H1 (cell line): ENCODE results near the gene PROSER3. TPM values are rescaled to one million over a fixed set of nuclear protein-coding genes. Genes with fewer than 3 reads are reported as not detected.

Source experiments
- CTCF ChIA-PET: fragments of 300-600 bp; sonication (Branson Sonifier 250); formaldehyde crosslinking; loops from one replicate; lab custom pipeline; 2021; ENCODE audit not compliant: partially characterized antibody; lab: Charles Lee
- POLR2A ChIA-PET: fragments of 300-600 bp; sonication (Branson Sonifier 250); formaldehyde crosslinking; loops from one replicate; lab custom pipeline; 2021; ENCODE audit warnings: inconsistent platforms; ENCODE audit not compliant: partially characterized antibody; lab: Charles Lee
- DNase-seq, 2 experiments: peaks; one replicate each; pipeline versions ENCODE4 v3.0.0 to v3.0.0-alpha.2; 2010 to 2022; ENCODE audit warnings: low spot score in 2 of 2, low read depth in 1 of 2, mixed read lengths in 1 of 2
- FAIRE-seq: peaks from 2 replicates; lab custom pipeline; 2011; peaks lifted over from hg19 to GRCh38; lab: Jason Lieb, UNC
- H2AFZ ChIP-seq: 2 replicates; pipeline ENCODE4 v1.8.1; 2012; ENCODE audit warnings: low read length, inconsistent platforms
- H2AK5ac ChIP-seq: 2 replicates; pipeline ENCODE4 v1.6.1; 2013; ENCODE audit warnings: low read depth, low read length
- H2BK120ac ChIP-seq: replicated peaks from 2 replicates; pipeline ENCODE3; 2013; ENCODE audit warnings: low read depth, low read length, inconsistent platforms
- H2BK12ac ChIP-seq: 2 replicates; pipeline ENCODE4 v1.6.1; 2013; ENCODE audit warnings: low read depth, low read length
- H2BK15ac ChIP-seq: 2 replicates; pipeline ENCODE4 v1.6.1; 2013; ENCODE audit warnings: low read length
- H2BK20ac ChIP-seq: 2 replicates; pipeline ENCODE4 v1.6.1; 2013; ENCODE audit warnings: low read length
- H2BK5ac ChIP-seq: 2 replicates; pipeline ENCODE4 v1.6.1; 2013; ENCODE audit warnings: low read depth, low read length
- H3K14ac ChIP-seq: 2 replicates; pipeline ENCODE4 v1.6.1; 2013; ENCODE audit warnings: inconsistent platforms; ENCODE audit not compliant: insufficient read length
- H3K18ac ChIP-seq: 2 replicates; pipeline ENCODE4 v1.6.1; 2013; ENCODE audit warnings: low read length; ENCODE audit errors: extremely low read depth
- H3K23ac ChIP-seq: 2 replicates; pipeline ENCODE4 v1.6.1; 2013; ENCODE audit warnings: inconsistent platforms; ENCODE audit not compliant: insufficient read length
- H3K23me2 ChIP-seq: 2 replicates; pipeline ENCODE4 v1.6.1; 2013; ENCODE audit warnings: low read depth, low read length
- H3K27ac ChIP-seq: 2 replicates; pipeline ENCODE4 v1.6.1; 2011; ENCODE audit warnings: low read depth, low read length, inconsistent platforms
- H3K27me3 ChIP-seq, 4 experiments: replicated peaks in 1 of 4; 1 replicate in 1 of 4; 2 replicates in 3 of 4; pipeline versions ENCODE4 v1.6.1 to v1.8.1; 2011 to 2013; ENCODE audit warnings: low read length in 3 of 4, mild to moderate bottlenecking in 3 of 4, inconsistent platforms in 2 of 4, mixed read lengths in 2 of 4, moderate library complexity in 1 of 4; ENCODE audit not compliant: control insufficient read depth in 3 of 4, insufficient read depth in 3 of 4; ENCODE audit errors: extremely low read depth in 1 of 4
- H3K36me3 ChIP-seq, 4 experiments: 2 replicates each; pipeline versions ENCODE4 v1.6.1 to v1.8.1; 2011 to 2013; ENCODE audit warnings: mild to moderate bottlenecking in 4 of 4, low read length in 3 of 4, moderate library complexity in 2 of 4, control low read depth in 1 of 4, inconsistent platforms in 1 of 4; ENCODE audit not compliant: insufficient read depth in 4 of 4, control insufficient read depth in 2 of 4
- H3K4ac ChIP-seq: replicated peaks from 2 replicates; pipeline ENCODE3; 2013; ENCODE audit warnings: low read length, low read depth, mixed read lengths, inconsistent platforms; ENCODE audit not compliant: insufficient read length
- H3K4me1 ChIP-seq, 4 experiments: replicated peaks in 1 of 4; 1 replicate in 1 of 4; 2 replicates in 3 of 4; pipeline versions ENCODE4 v1.6.1 to v1.8.1; 2011 to 2013; ENCODE audit warnings: low read length in 3 of 4, inconsistent platforms in 2 of 4, mixed read lengths in 1 of 4; ENCODE audit not compliant: insufficient read depth in 4 of 4, control insufficient read depth in 3 of 4
- H3K4me2 ChIP-seq, 2 experiments: 2 replicates each; pipeline versions ENCODE4 v1.6.1 to v1.8.1; 2011 to 2013; ENCODE audit warnings: low read depth in 2 of 2, low read length in 2 of 2, control low read depth in 1 of 2, inconsistent platforms in 1 of 2, mild to moderate bottlenecking in 1 of 2; ENCODE audit not compliant: insufficient read depth in 1 of 2
- H3K4me3 ChIP-seq, 4 experiments: fragments of 200-600, 300-600 bp in 1 of 4; sonication (generic), shearing (Covaris generic), sonication (Bioruptor Twin) in 1 of 4; 2 replicates each; pipeline versions ENCODE4 v1.5.1 to v1.8.1; 2011 to 2016; ENCODE audit warnings: low read length in 4 of 4, low read depth in 3 of 4, control low read depth in 2 of 4, inconsistent platforms in 2 of 4, mild to moderate bottlenecking in 2 of 4, mixed read lengths in 1 of 4, moderate library complexity in 1 of 4; ENCODE audit not compliant: insufficient read depth in 2 of 4; ENCODE audit errors: extremely low read depth in 1 of 4
- H3K56ac ChIP-seq: replicated peaks from 2 replicates; pipeline ENCODE3; 2013; ENCODE audit warnings: low read depth, mild to moderate bottlenecking, mixed read lengths, low read length, inconsistent platforms; ENCODE audit not compliant: insufficient read length
- H3K79me1 ChIP-seq: 2 replicates; pipeline ENCODE4 v1.6.1; 2013; ENCODE audit warnings: low read depth, low read length, control low read depth
- H3K79me2 ChIP-seq, 2 experiments: 2 replicates each; pipeline versions ENCODE4 v1.6.1 to v1.8.1; 2012 to 2013; ENCODE audit warnings: low read length in 2 of 2, mild to moderate bottlenecking in 2 of 2, inconsistent platforms in 1 of 2; ENCODE audit not compliant: insufficient read depth in 2 of 2, control insufficient read depth in 1 of 2
- H3K9ac ChIP-seq, 4 experiments: replicated peaks in 1 of 4; 1 replicate in 1 of 4; 2 replicates in 3 of 4; pipeline versions ENCODE4 v1.6.1 to v1.8.1; 2011 to 2013; ENCODE audit warnings: low read depth in 3 of 4, low read length in 3 of 4, control low read depth in 2 of 4, mild to moderate bottlenecking in 2 of 4, moderate library complexity in 2 of 4, inconsistent platforms in 1 of 4; ENCODE audit errors: extremely low read depth in 1 of 4
- H3K9me3 ChIP-seq, 2 experiments: 2 replicates each; pipeline versions ENCODE4 v1.6.1 to v1.8.1; 2012 to 2013; ENCODE audit warnings: mild to moderate bottlenecking in 2 of 2, moderate library complexity in 2 of 2, control low read depth in 1 of 2, inconsistent platforms in 1 of 2, low read depth in 1 of 2, low read length in 1 of 2, mixed read lengths in 1 of 2; ENCODE audit not compliant: insufficient read depth in 2 of 2
- H4K20me1 ChIP-seq, 2 experiments: replicated peaks in 1 of 2; 2 replicates each; pipeline versions ENCODE3 to v1.8.1; 2011 to 2013; ENCODE audit warnings: inconsistent platforms in 2 of 2, low read length in 2 of 2, mild to moderate bottlenecking in 1 of 2; ENCODE audit not compliant: insufficient read depth in 2 of 2, control insufficient read depth in 1 of 2
- H4K5ac ChIP-seq: 2 replicates; pipeline ENCODE4 v1.6.1; 2013; ENCODE audit warnings: low read length, low read depth, mixed read lengths, inconsistent platforms; ENCODE audit not compliant: insufficient read length
- H4K8ac ChIP-seq: 2 replicates; pipeline ENCODE4 v1.8.0; 2013; ENCODE audit warnings: mild to moderate bottlenecking, moderate library complexity, low read length, inconsistent platforms; ENCODE audit not compliant: insufficient read depth; ENCODE audit errors: extremely low read depth
- H4K91ac ChIP-seq: replicated peaks from 2 replicates; pipeline ENCODE3; 2013; ENCODE audit warnings: low read length, mixed read lengths, inconsistent platforms; ENCODE audit not compliant: insufficient read length
- BACH1 ChIP-seq: IDR thresholded peaks from 2 replicates; pipeline ENCODE4 v1.6.1; 2012; ENCODE audit warnings: low read length, improper control_type of control experiment
- KDM4A ChIP-seq: IDR thresholded peaks from one replicate; pipeline ENCODE4 v1.7.1; 2012; ENCODE audit warnings: low read depth, mild to moderate bottlenecking, moderate library complexity, low read length, inconsistent platforms; ENCODE audit not compliant: severe bottlenecking
- SIX5 ChIP-seq: IDR thresholded peaks from 2 replicates; pipeline ENCODE4 v1.6.1; 2011; ENCODE audit warnings: mild to moderate bottlenecking, low read depth, low read length
- SUZ12 ChIP-seq: fragments of 200-600 bp; sonication (generic); IDR thresholded peaks from 2 replicates; pipeline ENCODE4 v1.6.1; 2012; ENCODE audit warnings: mild to moderate bottlenecking, inconsistent platforms, low read length, moderate library complexity, mixed read lengths
- TAF1 ChIP-seq: IDR thresholded peaks from 2 replicates; pipeline ENCODE4 v1.6.1; 2011; ENCODE audit warnings: mild to moderate bottlenecking, low read depth, low read length
- WGBS, 2 experiments: shearing (Covaris generic) in 1 of 2; methylation state at CpG; one replicate each; pipeline versions ENCODE4 v1.1.6 to v1.1.7; 2013 to 2015; ENCODE audit warnings: low lambda C conversion rate in 2 of 2, mixed read lengths in 2 of 2, inconsistent platforms in 1 of 2, low coverage in 1 of 2, missing lambda C conversion rate in 1 of 2; ENCODE audit not compliant: insufficient replicate concordance in 2 of 2, insufficient coverage in 1 of 2, insufficient read length in 1 of 2; ENCODE audit errors: extremely low coverage in 1 of 2, missing lambda C conversion rate in 1 of 2; 5-methylcytosine and 5-hydroxymethylcytosine counted together
- polyA plus RNA-seq, 7 experiments: library from polyadenylated mRNA; depleted of rRNA in 3 of 7; stranded (reverse) in 5 of 7; unstranded in 2 of 7; fragments of >200 nt in 5 of 7; fragments of 200-250 nt in 2 of 7; gene quantifications; 1 replicate in 5 of 7; 2 replicates in 1 of 7; 4 replicates in 1 of 7; pipeline versions ENCODE4 v1.2.1 to v1.2.3, GENCODE V29; 2011 to 2013; ENCODE audit warnings: missing spikeins in 2 of 7, mixed read lengths in 2 of 7
- total RNA-seq: library from RNA; stranded (reverse); fragmentation: NEBNext Ultra II Directional; extraction: Animal tissue kit (Norgen Biotek cat#: 25700); gene quantifications from 2 replicates; pipeline ENCODE4 v1.2.1, GENCODE V29; 2021

PROSER3 gene
- total and polyA plus RNA-seq, 2 of the 8 experiments (the other 6 are each of a cell fraction or from before 2014, with no cell fraction given), result 17.8 to 28.9 TPM

GRCh38 chr19:35777961-35778360, 20.0 kb downstream of the PROSER3 start:
- H3K4me1 ChIP-seq, result peaks cover 0 to 25% (median 20%) of the 10 kb centered on the region in 4 experiments; a peak in 6 of 7 replicates
- H3K56ac ChIP-seq, result no peak overlapping the region
- peak overlapping the region in 1 of 4 experiments; percentile 3; a peak in 2 of 8 replicates for H3K4me3 ChIP-seq
- no peak overlapping the region; the same call in 1 of the 2 replicates for H2BK15ac ChIP-seq
- H3K23ac ChIP-seq, result no peak overlapping the region
- no peak overlapping the region for H3K4ac ChIP-seq
- no peak overlapping the region for H4K5ac ChIP-seq
- no peaks in the 10 kb centered on the region for H3K36me3 ChIP-seq
- H3K79me2 ChIP-seq, result no peaks in the 10 kb centered on the region
- CTCF ChIA-PET, result interaction anchor here (1.0 to 1.2 kb wide), 6 partner anchors 8 to 153 kb away, joined by 3 to 5 read pairs (median 4); no protein-coding TSS in a partner anchor
- peaks cover 0 to 9% (median 7%) of the 10 kb centered on the region in 4 experiments; a peak in 3 of 7 replicates for H3K27me3 ChIP-seq
- no peak overlapping the region for H3K9ac ChIP-seq
- no peak for TF ChIP-seq BACH1
- no peak for TF ChIP-seq SIX5
- TF ChIP-seq KDM4A, result no peak
- no peak for TF ChIP-seq SUZ12
- no peak for TF ChIP-seq TAF1
- no peak overlapping the region for H3K27ac ChIP-seq
- no peaks in the 10 kb centered on the region for H3K9me3 ChIP-seq
- no peak overlapping the region for H2BK12ac ChIP-seq
- no peak overlapping the region for H4K8ac ChIP-seq
- H2BK5ac ChIP-seq, result 0 out of 2 replicates have a peak overlapping the region, but pooled peaks have one; percentile 3
- H2BK20ac ChIP-seq, result no peak overlapping the region
- no peak overlapping the region for H2AK5ac ChIP-seq
- H2BK120ac ChIP-seq, result no peak overlapping the region
- FAIRE-seq, result no peak
- POLR2A ChIA-PET, result interaction anchor here (1.0 to 3.1 kb wide), 6 partner anchors 11 to 37 kb away, joined by 3 to 7 read pairs (median 4); partner anchors contain the start of genes HSPB6, PSENEN and U2AF1L4
- peak overlapping the region in 1 of 2 experiments; percentile 82; a peak in 2 of 4 replicates for H3K4me2 ChIP-seq
- H3K14ac ChIP-seq, result no peak overlapping the region
- DNase-seq, result no peak
- H3K23me2 ChIP-seq, result peaks cover 4% of the 10 kb centered on the region; the same call in 1 of the 2 replicates
- no peak overlapping the region for H3K18ac ChIP-seq
- H4K91ac ChIP-seq, result peak overlapping the region; percentile 10
- whole genome bisulfite sequencing, 2 experiments, result 84% methylated on average over 7 of the region's 7 CpGs; no CpG with 5 or more reads in 1 of the 2 experiments
- H4K20me1 ChIP-seq, result peaks cover 0 to 3% of the 10 kb centered on the region in 2 experiments
- no peak overlapping the region for H2AFZ ChIP-seq
- no peaks in the 10 kb centered on the region; the same call in 1 of the 2 replicates for H3K79me1 ChIP-seq
